Measurements from ENCODE around the gene CDK17. TPM values are rescaled to one million over a fixed set of nuclear protein-coding genes. Genes with fewer than 3 reads are reported as not detected.

Gene CDK17
- total RNA-seq, 2 donors from 2014 or later = 36.2 to 39.9 TPM

DNA sequence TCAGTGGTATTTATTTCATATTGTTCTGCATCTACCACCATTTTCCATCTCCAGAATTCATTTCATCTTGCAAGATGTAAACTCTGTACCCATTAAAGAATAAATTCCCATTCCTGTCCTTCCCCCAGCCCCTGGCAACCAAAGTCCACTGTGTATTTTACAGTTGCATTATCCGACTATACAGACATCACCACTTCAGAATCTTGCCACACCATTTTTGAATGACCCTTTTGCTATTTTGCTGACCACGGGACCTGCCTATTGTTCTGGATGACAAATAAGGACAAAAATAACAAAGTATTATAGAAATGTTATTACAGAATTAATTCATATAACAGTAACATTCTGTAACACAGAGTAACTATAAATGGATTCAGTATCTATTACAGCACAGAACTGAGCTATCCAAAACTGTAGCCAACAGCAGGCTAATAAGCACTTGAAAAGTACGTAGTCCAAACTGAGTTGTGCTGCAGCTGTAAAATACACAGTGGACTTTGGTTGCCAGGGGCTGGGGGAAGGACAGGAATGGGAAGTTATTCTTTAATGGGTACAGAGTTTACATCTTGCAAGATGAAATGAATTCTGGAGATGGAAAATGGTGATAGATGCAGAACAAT lies 61.3 kb downstream of the CDK17 start:
- Mint-ChIP-seq H3K27ac (no peak overlapping the region), H3K36me3 (ENCODE audit: low read depth) (peaks cover 23% of the 10 kb centered on the region), H3K27me3 (ENCODE audit: insufficient read depth) (no peaks in the 10 kb centered on the region), H3K9me3 (peaks cover 26% of the 10 kb centered on the region), H3K4me1 (peaks cover 11% of the 10 kb centered on the region), H3K4me3 (no peak overlapping the region)
- H3K9me3 ChIP-seq (ENCODE audit: control insufficient read depth, low read length) = peaks cover 37% of the 10 kb centered on the region
- H3K36me3 ChIP-seq (ENCODE audit: control insufficient read depth, insufficient read depth, low read length) = peaks cover 7% of the 10 kb centered on the region
- 83 to 97% methylated on average over 2 of the region's 3 CpGs for WGBS, 2 experiments (ENCODE audit: insufficient coverage in 1 of 2, insufficient read length in 1 of 2)
- no peaks in the 10 kb centered on the region for H3K4me1 ChIP-seq (ENCODE audit: control insufficient read depth, insufficient read depth, low read length)
- no peak overlapping the region for H3K9ac ChIP-seq (ENCODE audit: extremely low read depth, low read length, poor library complexity, severe bottlenecking)
- no peak overlapping the region for H3K27ac ChIP-seq (ENCODE audit: low read depth, low read length)
- no peaks in the 10 kb centered on the region for H3K27me3 ChIP-seq (ENCODE audit: control insufficient read depth, insufficient read depth, low read length, poor library complexity, severe bottlenecking)
- DNase-seq = no peak
- no peak overlapping the region for H3K4me3 ChIP-seq (ENCODE audit: low read length)
- TF ChIP-seq, protein P1, sequence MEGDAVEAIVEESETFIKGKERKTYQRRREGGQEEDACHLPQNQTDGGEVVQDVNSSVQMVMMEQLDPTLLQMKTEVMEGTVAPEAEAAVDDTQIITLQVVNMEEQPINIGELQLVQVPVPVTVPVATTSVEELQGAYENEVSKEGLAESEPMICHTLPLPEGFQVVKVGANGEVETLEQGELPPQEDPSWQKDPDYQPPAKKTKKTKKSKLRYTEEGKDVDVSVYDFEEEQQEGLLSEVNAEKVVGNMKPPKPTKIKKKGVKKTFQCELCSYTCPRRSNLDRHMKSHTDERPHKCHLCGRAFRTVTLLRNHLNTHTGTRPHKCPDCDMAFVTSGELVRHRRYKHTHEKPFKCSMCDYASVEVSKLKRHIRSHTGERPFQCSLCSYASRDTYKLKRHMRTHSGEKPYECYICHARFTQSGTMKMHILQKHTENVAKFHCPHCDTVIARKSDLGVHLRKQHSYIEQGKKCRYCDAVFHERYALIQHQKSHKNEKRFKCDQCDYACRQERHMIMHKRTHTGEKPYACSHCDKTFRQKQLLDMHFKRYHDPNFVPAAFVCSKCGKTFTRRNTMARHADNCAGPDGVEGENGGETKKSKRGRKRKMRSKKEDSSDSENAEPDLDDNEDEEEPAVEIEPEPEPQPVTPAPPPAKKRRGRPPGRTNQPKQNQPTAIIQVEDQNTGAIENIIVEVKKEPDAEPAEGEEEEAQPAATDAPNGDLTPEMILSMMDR (conservative IDR thresholded peaks at IDR 0.05) = no peak

DNA sequence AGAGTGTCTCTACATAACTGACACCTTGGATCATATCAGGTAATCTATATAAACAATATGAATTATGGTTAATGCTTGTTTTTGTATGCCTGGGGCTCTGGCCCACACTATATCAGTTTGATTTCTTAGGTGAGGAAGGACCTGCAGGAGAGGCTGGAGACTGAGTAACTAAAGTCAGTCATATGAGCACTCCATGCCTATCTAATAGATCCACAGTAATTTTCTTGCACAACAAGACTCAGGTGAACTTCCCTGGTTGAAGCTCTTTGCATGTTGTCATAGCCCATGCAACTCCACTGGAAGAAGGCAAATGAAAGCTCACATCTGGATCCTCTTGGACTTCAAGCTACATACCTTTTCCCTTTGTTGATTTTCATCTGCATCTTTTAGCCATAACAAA lies 62.3 kb downstream of the CDK17 start:
- no peaks in the 10 kb centered on the region for H3K4me1 ChIP-seq (ENCODE audit: control insufficient read depth, insufficient read depth, low read length)
- peaks cover 15% of the 10 kb centered on the region for H3K36me3 ChIP-seq (ENCODE audit: control insufficient read depth, insufficient read depth, low read length)
- Mint-ChIP-seq H3K4me3 (no peak overlapping the region), H3K9me3 (peaks cover 22% of the 10 kb centered on the region), H3K4me1 (peaks cover 11% of the 10 kb centered on the region), H3K27ac (no peak overlapping the region), H3K36me3 (ENCODE audit: low read depth) (peaks cover 18% of the 10 kb centered on the region), H3K27me3 (ENCODE audit: insufficient read depth) (no peaks in the 10 kb centered on the region)
- no peak overlapping the region for H3K9ac ChIP-seq (ENCODE audit: extremely low read depth, low read length, poor library complexity, severe bottlenecking)
- H3K27ac ChIP-seq (ENCODE audit: low read depth, low read length) = no peak overlapping the region
- H3K27me3 ChIP-seq (ENCODE audit: control insufficient read depth, insufficient read depth, low read length, poor library complexity, severe bottlenecking) = no peaks in the 10 kb centered on the region
- DNase-seq = no peak
- H3K9me3 ChIP-seq (ENCODE audit: control insufficient read depth, low read length) = peaks cover 28% of the 10 kb centered on the region
- TF ChIP-seq, protein P1 (conservative IDR thresholded peaks at IDR 0.05) = no peak
- H3K4me3 ChIP-seq (ENCODE audit: low read length) = no peak overlapping the region

DNA sequence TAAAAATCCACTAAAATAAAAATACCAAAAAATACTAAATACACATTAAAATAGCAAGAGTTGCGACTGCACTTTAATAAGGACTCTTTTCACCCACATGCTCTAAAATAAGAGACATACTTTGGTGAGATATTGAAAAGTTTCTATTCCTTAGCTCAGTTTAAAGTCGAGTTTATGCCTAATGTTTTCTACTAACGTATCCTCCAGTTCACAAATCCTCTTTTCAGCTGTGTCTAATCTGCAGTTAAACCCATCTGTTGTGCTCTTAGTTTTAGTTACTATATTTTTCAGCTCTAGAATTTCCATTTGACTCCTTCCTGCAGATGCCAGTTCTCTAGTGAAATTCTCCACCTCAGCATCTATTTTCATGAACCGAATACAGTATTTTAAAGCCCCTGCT lies 63.8 kb downstream of the CDK17 start:
- DNase-seq = no peak
- no peaks in the 10 kb centered on the region for H3K4me1 ChIP-seq (ENCODE audit: control insufficient read depth, insufficient read depth, low read length)
- no peak overlapping the region for H3K4me3 ChIP-seq (ENCODE audit: low read length)
- 96 to 100% methylated on average over 2 to 4 of the region's 4 CpGs for WGBS, 2 experiments (ENCODE audit: insufficient coverage in 1 of 2, insufficient read length in 1 of 2)
- no peak overlapping the region for H3K27ac ChIP-seq (ENCODE audit: low read depth, low read length)
- Mint-ChIP-seq H3K27me3 (ENCODE audit: insufficient read depth) (no peaks in the 10 kb centered on the region), H3K9me3 (peaks cover 22% of the 10 kb centered on the region), H3K4me1 (peaks cover 11% of the 10 kb centered on the region), H3K27ac (no peak overlapping the region), H3K4me3 (no peak overlapping the region), H3K36me3 (ENCODE audit: low read depth) (peaks cover 18% of the 10 kb centered on the region)
- TF ChIP-seq, protein P1 (conservative IDR thresholded peaks at IDR 0.05) = no peak
- H3K9ac ChIP-seq (ENCODE audit: extremely low read depth, low read length, poor library complexity, severe bottlenecking) = no peak overlapping the region
- H3K27me3 ChIP-seq (ENCODE audit: control insufficient read depth, insufficient read depth, low read length, poor library complexity, severe bottlenecking) = no peaks in the 10 kb centered on the region
- peaks cover 28% of the 10 kb centered on the region for H3K9me3 ChIP-seq (ENCODE audit: control insufficient read depth, low read length)
- peaks cover 24% of the 10 kb centered on the region for H3K36me3 ChIP-seq (ENCODE audit: control insufficient read depth, insufficient read depth, low read length)

Measured in endodermal cell (in vitro differentiated cells).